ENCODE data around the gene GAL. TPM values are rescaled to one million over a fixed set of nuclear protein-coding genes. Genes with fewer than 3 reads are reported as not detected.

Gene GAL
- total RNA-seq, 4 donors from 2014 or later, result 7.2 to 120 (median 29.8) TPM

GRCh38 chr11:68657021-68657780 lies 27.1 kb upstream of the GAL start:
- peak in 1 of 2 donors; percentile 60 for DNase-seq (ENCODE audit: low spot score in 2 of 2)
- peaks cover 8% of the 10 kb centered on the region for H3K4me1 ChIP-seq
- H3K27ac ChIP-seq, result no peak overlapping the region
- H3K4me3 ChIP-seq, result no peak overlapping the region
- peaks cover 4% of the 10 kb centered on the region for H3K9me3 ChIP-seq
- TF ChIP-seq POLR2A (IDR thresholded peaks at IDR 0.05) (no peak), EP300 (IDR thresholded peaks at IDR 0.05) (no peak), CTCF (IDR thresholded peaks at IDR 0.05) (no peak), POLR2AphosphoS5 (IDR thresholded peaks at IDR 0.05) (no peak)
- peaks cover 10% of the 10 kb centered on the region for H3K27me3 ChIP-seq
- 98% methylated on average over 11 of the region's 11 CpGs for WGBS
- no peaks in the 10 kb centered on the region for H3K36me3 ChIP-seq

DNA sequence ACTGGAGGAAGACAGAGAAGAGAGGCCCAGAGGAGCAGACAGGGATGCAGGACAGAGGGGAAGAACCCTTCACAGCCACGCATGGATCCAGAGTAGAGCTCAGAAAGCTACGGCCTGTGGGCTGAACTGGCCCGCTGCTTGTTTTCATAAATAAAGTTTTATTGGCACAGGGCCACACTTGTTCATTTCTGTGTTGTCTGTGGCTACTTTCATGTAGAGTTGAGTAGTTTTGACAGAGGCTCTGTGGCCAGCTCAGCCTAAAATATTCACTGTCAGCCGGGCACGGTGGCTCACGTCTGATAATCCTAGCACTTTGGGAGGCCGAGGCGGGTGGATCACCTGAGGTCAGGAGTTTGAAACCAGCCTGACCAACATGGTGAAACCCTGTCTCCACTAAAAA lies 26.2 kb upstream of the GAL start:
- Histone ChIP-seq H3K4me1 (peaks cover 8% of the 10 kb centered on the region), H3K4me3 (no peak overlapping the region), H3K27me3 (peaks cover 6% of the 10 kb centered on the region), H3K9me3 (peaks cover 4% of the 10 kb centered on the region), H3K27ac (no peak overlapping the region), H3K36me3 (no peaks in the 10 kb centered on the region)
- WGBS, result 94% methylated on average over 8 of the region's 8 CpGs
- peak in 1 of 2 donors; percentile 47 for DNase-seq (ENCODE audit: low spot score in 2 of 2)
- TF ChIP-seq POLR2AphosphoS5 (IDR thresholded peaks at IDR 0.05), result no peak

GRCh38 chr11:68658661-68659060 lies 25.7 kb upstream of the GAL start:
- Histone ChIP-seq H3K27ac (peak overlapping the region; percentile 56), H3K27me3 (peaks cover 9% of the 10 kb centered on the region), H3K4me1 (peaks cover 8% of the 10 kb centered on the region), H3K4me3 (no peak overlapping the region), H3K36me3 (no peaks in the 10 kb centered on the region), H3K9me3 (peaks cover 4% of the 10 kb centered on the region)
- WGBS, result 84% methylated on average over 13 of the region's 13 CpGs
- DNase-seq (ENCODE audit: low spot score in 2 of 2), result peak in 1 of 2 donors; percentile 72
- TF ChIP-seq POLR2A (IDR thresholded peaks at IDR 0.05) (no peak), EP300 (IDR thresholded peaks at IDR 0.05) (no peak), POLR2AphosphoS5 (IDR thresholded peaks at IDR 0.05) (no peak), CTCF (IDR thresholded peaks at IDR 0.05) (no peak)

- TF ChIP-seq POLR2A (IDR thresholded peaks at IDR 0.05), result no peak
- TF ChIP-seq POLR2AphosphoS5 (IDR thresholded peaks at IDR 0.05), result no peak
- no peak for TF ChIP-seq EP300 (IDR thresholded peaks at IDR 0.05)
- TF ChIP-seq CTCF (IDR thresholded peaks at IDR 0.05), result no peak
- 48% methylated on average over 21 of the region's 22 CpGs for WGBS
- Histone ChIP-seq H3K27ac (peak overlapping the region; percentile 56), H3K27me3 (peaks cover 15% of the 10 kb centered on the region), H3K4me3 (no peak overlapping the region), H3K4me1 (peaks cover 8% of the 10 kb centered on the region), H3K36me3 (no peaks in the 10 kb centered on the region), H3K9me3 (peaks cover 4% of the 10 kb centered on the region)
- peak in 1 of 2 donors; percentile 79 for DNase-seq (ENCODE audit: low spot score in 2 of 2)
Observed at GRCh38 chr11:68659158-68659921, 25.0 kb upstream of the GAL start.

DNA sequence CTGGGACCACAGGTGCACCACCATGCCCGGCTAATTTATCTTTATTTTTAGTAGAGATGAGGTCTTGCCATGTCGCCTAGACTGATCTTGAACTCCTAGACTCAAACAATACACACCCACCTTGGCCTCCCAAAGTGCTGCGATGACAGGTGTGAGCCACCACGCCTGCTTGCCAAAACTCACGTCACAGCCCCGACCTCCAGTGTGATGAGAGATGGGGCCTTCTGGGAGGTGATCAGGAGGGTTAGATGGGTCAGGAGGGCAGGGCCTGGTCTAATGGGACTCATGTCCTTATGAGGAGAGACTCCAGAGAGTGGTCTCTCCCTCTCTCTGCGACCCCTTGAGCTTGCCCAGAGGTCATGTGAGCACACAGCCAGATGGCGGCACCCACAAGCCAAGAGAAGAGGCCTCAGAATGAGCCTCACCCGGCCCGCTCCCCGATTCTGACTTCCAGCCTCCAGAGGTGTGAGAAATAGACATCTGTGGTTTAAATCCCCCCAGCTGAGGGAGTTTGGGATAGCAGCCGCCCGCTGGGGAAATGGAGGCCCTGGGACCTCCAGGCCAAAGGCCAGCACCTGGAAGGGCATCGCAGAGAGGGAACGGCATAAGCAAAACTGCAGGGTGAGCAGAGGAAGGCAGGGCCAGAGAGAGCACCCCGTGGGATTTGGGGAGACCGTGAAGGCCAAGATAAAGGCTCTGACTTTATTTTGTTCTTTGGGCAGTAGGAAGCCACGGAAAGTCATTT lies 24.1 kb upstream of the GAL start:
- no peak for TF ChIP-seq POLR2AphosphoS5 (IDR thresholded peaks at IDR 0.05)
- TF ChIP-seq CTCF (IDR thresholded peaks at IDR 0.05), result no peak
- TF ChIP-seq EP300 (IDR thresholded peaks at IDR 0.05), result no peak
- no peak for TF ChIP-seq POLR2A (IDR thresholded peaks at IDR 0.05)
- H3K27me3 ChIP-seq, result peaks cover 24% of the 10 kb centered on the region
- H3K4me3 ChIP-seq, result no peak overlapping the region
- H3K27ac ChIP-seq, result no peak overlapping the region
- H3K9me3 ChIP-seq, result peaks cover 3% of the 10 kb centered on the region
- DNase-seq (ENCODE audit: low spot score in 2 of 2), result peak in 1 of 2 donors; percentile 31
- 90% methylated on average over 18 of the region's 18 CpGs for WGBS
- H3K4me1 ChIP-seq, result peaks cover 8% of the 10 kb centered on the region
- no peaks in the 10 kb centered on the region for H3K36me3 ChIP-seq

Data from suprapubic skin (tissue), 4 donors.